ENCODE measurements around the gene KRT33A. TPM values are rescaled to one million over a fixed set of nuclear protein-coding genes. Genes with fewer than 3 reads are reported as not detected.
"Not testable (repeated sequence)": the region's sequence is repeated elsewhere in the genome, so short reads cannot be mapped to it uniquely, and the experiment has no call there.

The KRT33A gene
- total and polyA plus RNA-seq, 2 experiments from 2014 or later: not detected

- Histone ChIP-seq H3K27ac (no peak overlapping the region), H3K4me3 (no peak overlapping the region), H3K4me1 (ENCODE audit: low read depth) (no peaks in the 10 kb centered on the region), H3K27me3 (no peaks in the 10 kb centered on the region), H3K36me3 (no peaks in the 10 kb centered on the region), H3K9me3 (ENCODE audit: low read depth) (no peaks in the 10 kb centered on the region)
- peak in 1 of 2 donors; percentile 77 for DNase-seq (ENCODE audit: low read depth in 1 of 2, low spot score in 1 of 2)
- no peak for TF ChIP-seq CTCF (IDR thresholded peaks at IDR 0.05; ENCODE audit: low read depth, low read length)
These were observed 9.8 kb upstream of the KRT33A start for GRCh38 chr17:41360296-41360995.

GRCh38 chr17:41354536-41354935, 3.9 kb upstream of the KRT33A start:
- Histone ChIP-seq H3K36me3 (no peaks in the 10 kb centered on the region), H3K4me1 (ENCODE audit: low read depth) (no peaks in the 10 kb centered on the region), H3K4me3 (no peak overlapping the region), H3K27ac (no peak overlapping the region), H3K27me3 (no peaks in the 10 kb centered on the region), H3K9me3 (ENCODE audit: low read depth) (no peaks in the 10 kb centered on the region)
- no peak for TF ChIP-seq CTCF (IDR thresholded peaks at IDR 0.05; ENCODE audit: low read depth, low read length)
- no peak for DNase-seq (ENCODE audit: low read depth in 1 of 2, low spot score in 1 of 2)

GRCh38 chr17:41352597-41353366, 2.2 kb upstream of the KRT33A start:
- Histone ChIP-seq H3K36me3 (no peaks in the 10 kb centered on the region), H3K27ac (no peak overlapping the region), H3K27me3 (no peaks in the 10 kb centered on the region), H3K4me1 (ENCODE audit: low read depth) (no peaks in the 10 kb centered on the region), H3K9me3 (ENCODE audit: low read depth) (no peaks in the 10 kb centered on the region), H3K4me3 (no peak overlapping the region)
- no peak for TF ChIP-seq CTCF (IDR thresholded peaks at IDR 0.05; ENCODE audit: low read depth, low read length)
- peak in 1 of 2 donors; percentile 28 for DNase-seq (ENCODE audit: low read depth in 1 of 2, low spot score in 1 of 2)

- Histone ChIP-seq H3K4me1 (ENCODE audit: low read depth) (no peaks in the 10 kb centered on the region), H3K36me3 (no peaks in the 10 kb centered on the region), H3K4me3 (no peak overlapping the region), H3K27ac (no peak overlapping the region), H3K27me3 (no peaks in the 10 kb centered on the region), H3K9me3 (ENCODE audit: low read depth) (no peaks in the 10 kb centered on the region)
- TF ChIP-seq CTCF (IDR thresholded peaks at IDR 0.05; ENCODE audit: low read depth, low read length): no peak
- DNase-seq (ENCODE audit: low read depth in 1 of 2, low spot score in 1 of 2): no peak
These were observed 549 bp upstream of the KRT33A start for GRCh38 chr17:41351177-41351576.

- Histone ChIP-seq H3K9me3 (ENCODE audit: low read depth) (no peaks in the 10 kb centered on the region), H3K27ac (no peak overlapping the region), H3K4me3 (no peak overlapping the region), H3K4me1 (ENCODE audit: low read depth) (no peaks in the 10 kb centered on the region), H3K36me3 (no peaks in the 10 kb centered on the region), H3K27me3 (no peaks in the 10 kb centered on the region)
- no peak for TF ChIP-seq CTCF (IDR thresholded peaks at IDR 0.05; ENCODE audit: low read depth, low read length)
- no peak for DNase-seq (ENCODE audit: low read depth in 1 of 2, low spot score in 1 of 2)
These were observed 2.5 kb downstream of the KRT33A start for GRCh38 chr17:41347869-41348760.

- not testable (repeated sequence) for H3K36me3 ChIP-seq; DNase-seq (ENCODE audit: low read depth in 1 of 2, low spot score in 1 of 2); H3K4me3 ChIP-seq; H3K9me3 ChIP-seq (ENCODE audit: low read depth); H3K27ac ChIP-seq; H3K4me1 ChIP-seq (ENCODE audit: low read depth); H3K27me3 ChIP-seq
These were observed 4.2 kb downstream of the KRT33A start for GRCh38 chr17:41346421-41346820.

Data from cardiac muscle cell (in vitro differentiated cells and primary cell).